Stimulated activated CD4-positive, alpha-beta T cell treated with anti-CD3 and anti-CD28 coated beads, TNF-alpha, amount 100 ng/mL, for 48 hours (primary cell): Measurements from ENCODE around the gene PIGL.
"Not testable (repeated sequence)": the region's sequence is repeated elsewhere in the genome, so short reads cannot be mapped to it uniquely, and the experiment has no call there.

Experiments
- DNase-seq, 3 donors: peaks; one replicate each; pipeline ENCODE4 v3.0.0-alpha.2; 2020; ENCODE audit warnings: low read depth in 3 of 3

Gene PIGL

DNA sequence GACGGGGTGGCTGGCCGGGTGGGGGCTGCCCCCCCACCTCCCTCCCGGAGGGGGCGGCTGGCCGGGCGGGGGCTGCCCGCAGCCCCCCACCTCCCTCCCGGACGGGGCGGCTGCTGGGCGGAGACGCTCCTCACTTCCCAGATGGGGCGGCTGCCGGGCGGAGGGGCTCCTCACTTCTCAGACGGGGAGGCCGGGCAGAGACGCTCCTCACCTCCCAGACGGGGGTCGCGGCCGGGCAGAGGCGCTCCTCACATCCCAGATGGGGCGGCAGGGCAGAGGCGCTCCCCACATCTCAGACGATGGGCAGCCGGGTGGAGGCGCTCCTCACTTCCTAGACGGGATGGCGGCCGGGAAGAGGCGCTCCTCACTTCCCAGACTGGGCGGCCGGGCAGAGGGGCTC lies 95.1 kb downstream of the PIGL start:
- DNase-seq = not testable (repeated sequence)

DNA sequence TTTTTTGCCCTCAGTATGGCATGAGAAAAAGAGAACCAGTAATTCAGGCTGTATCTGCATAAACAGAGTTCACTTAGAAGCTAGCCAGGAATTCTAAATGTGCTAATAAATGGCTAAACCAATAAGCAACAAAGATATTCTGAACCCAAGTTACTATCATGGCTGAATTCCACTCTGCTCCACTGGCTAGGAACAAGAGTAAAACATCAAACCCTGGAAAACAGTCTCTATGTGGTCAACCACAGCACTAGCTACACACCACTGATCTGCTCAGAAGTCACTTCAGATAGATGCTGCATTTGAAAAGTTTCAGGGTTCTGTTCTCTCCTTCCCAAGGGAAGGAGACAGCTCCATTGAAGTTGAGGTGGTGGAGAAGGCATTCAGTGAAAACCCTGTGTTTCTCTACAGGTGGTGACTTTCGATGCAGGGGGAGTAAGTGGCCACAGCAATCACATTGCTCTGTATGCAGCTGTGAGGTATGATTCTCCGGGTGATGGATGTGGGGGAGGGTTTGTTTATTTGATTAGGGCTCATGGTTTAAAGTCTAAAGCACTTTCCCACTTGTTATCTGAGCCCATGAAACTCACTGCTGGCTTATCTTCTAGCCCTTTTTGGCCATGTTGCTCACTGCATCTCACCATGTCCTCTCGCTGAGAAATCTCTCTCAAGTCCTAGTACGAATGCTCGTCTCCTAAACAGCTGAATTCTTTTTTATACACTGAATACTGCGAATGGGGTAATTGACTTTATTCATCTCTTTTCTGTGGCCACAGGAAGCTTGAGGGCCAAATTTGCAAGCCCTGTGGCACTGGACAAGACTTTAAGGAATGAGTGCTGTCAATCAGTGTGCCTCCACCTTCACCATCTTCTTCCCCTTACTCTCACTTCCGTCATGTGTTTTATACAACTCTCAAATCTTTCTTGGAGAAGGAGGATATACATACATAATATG lies 96.4 kb downstream of the PIGL start:
- DNase-seq = no peak

DNA sequence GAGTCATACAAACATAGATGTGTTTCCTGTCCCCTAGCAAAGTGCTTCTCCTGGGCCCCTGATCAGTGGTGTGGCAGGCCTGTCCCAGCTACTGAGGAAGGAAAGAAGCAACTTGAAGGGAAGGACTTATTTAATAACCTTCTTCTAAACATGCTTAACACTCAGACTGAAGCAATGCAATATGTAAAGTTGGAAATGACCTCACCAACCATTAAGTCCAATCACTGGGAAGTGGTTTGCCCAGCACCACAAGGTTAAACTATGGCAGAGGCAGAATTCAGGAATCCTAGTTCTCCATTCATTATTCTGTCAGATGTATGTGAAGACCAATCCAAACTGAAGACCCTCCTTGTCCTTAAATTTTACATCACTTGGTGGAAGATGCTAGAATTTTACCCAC lies 97.2 kb downstream of the PIGL start:
- no peak for DNase-seq

DNA sequence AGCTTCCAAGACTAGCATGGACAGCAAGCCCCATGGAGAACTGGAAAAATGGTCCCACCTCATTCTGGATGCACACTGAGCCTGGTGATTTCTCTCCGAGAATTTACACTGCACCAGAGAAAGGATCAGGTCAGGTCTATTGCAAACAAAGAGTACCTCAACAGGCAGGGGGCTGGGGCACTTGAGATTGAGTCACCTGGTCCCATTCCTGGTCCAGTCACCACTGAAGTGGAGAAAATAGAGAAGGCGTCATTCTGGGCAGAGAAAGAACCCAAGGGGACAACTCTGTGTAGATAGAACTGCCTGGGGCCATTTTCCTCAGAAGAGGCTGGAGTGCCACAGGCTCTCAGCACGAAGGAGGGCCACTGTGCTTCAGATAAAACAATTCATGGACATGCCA lies 97.8 kb downstream of the PIGL start:
- DNase-seq = no peak

DNA sequence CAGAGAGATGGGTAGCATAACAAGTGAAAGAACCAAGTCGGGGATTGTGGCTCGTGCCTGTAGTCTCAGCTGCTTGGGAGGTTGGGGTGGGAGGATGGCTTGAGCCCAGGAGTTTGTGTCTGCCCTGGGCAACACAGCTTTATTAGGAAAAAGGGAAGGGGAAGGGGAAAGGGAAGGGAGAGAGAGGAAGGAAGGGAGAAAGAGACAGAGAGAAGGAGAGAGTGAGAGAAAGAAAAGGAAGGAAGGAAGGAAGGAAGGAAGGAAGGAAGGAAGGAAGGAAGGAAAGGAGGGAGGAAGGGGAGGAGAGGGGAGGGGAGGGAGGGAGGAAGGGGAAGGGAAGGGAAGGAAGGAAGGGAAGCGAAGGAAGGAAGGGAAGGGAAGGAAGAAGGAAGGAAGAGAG lies 103.0 kb downstream of the PIGL start:
- DNase-seq = no peak

DNA sequence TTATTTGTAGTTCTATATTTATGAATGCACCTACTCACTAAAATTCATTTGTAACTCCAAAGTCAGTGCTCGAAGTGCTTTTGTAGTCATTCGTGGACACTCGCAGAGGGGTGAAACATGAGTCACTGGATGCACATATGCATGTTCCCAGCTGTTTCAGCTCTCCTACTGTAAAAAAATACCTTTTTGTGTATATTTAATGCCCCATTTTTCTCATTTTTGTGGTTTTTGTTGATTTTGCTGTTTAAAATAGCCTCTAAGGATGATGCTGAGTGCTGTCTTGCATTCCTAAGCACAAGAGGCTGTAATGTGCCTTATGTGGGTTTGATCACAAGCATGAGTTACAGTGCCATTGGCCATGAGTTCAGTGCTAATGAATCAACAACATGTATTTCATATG lies 105.6 kb downstream of the PIGL start:
- no peak for DNase-seq

DNA sequence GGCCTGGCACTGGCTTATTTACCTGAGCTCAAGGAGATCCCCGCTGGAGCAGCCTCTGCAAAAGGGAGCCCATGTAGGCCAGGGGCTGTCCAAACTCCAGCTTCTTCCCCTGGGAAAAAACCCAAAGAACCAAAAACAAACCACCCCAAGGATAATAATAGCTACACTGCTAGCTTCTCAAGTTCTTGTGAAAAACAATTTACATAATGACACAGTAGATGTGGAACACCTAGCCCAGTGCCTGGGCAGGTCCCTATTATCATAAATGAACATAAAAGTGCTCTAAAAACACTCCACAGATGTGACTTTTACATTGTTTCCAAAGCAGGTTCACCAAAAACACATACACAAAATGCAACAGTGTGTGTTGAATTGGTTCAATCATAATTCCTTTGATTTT lies 109.0 kb downstream of the PIGL start:
- DNase-seq = no peak

DNA sequence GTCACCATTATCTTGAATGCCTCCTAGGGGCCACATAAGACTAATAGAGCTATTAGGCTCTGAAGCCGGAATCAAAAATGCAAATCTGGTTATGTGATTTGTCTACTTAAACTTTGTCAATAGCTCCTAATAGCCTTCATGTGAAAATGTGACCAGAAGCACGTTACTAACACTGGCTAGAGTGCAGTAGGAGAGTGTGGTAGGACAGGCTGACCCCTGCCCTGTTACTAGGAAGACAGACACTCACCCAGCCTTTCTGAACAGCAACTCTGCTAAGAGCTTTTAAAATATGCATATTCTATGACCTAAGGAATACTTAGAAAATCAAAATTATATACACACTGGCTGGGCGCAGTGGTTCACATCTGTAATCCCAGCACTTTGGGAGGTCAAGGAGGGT lies 110.0 kb downstream of the PIGL start:
- DNase-seq = no peak

DNA sequence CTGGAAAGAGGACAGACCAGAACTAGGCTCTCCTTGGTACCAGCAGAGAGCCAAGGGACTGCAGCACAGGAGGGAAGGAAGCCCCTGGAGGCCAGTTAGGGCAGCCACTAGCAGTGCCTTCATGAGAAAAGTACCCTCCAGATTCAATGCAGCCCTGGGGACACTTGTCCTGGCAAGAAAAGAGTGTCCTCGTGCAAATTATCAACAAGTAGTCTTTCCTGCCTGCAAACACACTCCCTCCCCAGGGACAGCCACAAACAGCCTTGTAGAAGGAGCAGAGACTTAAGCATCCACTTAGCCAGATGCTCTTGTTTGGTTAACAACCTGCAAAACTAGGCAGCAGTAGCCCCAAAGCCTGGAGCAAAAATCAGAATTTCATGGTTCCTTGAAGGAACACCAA lies 112.0 kb downstream of the PIGL start:
- DNase-seq = no peak

DNA sequence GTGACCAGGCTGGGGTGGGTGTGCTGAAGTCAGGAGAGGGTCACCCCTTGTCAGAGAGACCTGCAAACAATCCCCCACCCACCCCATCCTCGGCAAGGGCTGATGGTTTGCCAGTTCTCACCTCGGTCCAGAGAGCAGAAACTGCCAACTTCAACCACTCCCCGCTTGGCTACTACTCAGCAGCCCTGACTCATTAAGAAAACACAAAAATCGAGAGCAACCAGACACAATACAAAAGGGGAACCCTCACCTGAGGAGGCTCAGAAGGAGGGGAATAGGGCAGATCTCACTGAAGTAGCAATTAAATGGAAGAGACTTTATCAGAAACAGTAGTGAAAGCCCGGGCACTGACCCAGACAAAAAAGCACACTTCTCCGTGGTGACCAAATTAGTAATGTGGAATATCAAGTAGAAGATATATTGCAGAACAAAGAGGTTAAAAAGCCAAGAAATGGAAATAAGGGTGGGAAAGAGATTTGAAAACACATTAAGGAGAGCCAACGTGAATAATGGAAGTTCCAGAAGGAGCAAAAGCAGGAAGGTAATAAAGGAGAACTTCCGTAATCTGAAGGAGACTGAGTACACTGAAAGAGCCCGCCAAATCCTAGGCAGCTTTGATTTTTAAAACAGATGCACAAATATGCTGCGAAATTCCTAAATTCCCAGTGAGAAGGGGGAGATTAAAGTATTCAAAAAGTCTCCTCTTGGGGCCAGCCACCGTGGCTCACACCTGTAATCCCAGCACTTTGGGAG lies 112.7 kb downstream of the PIGL start:
- DNase-seq = no peak

DNA sequence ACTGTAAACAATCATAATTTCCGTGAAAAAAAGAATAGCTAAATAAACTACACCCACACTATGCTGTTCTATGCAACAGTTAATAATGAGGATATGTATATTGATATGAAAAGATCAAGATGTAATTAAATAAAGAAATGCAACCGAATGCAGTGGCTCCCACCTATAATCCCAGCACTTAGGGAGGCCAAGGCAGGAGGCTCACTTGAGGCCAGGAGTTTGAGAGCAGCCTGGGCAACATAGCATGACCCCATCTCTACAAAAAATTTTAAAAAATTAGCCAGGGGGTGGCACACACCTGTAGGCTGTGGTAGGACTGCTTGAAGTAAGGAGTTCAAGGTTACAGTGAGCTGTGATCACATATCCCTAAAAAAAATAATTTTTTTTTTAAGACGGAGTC lies 121.4 kb downstream of the PIGL start:
- no peak for DNase-seq

DNA sequence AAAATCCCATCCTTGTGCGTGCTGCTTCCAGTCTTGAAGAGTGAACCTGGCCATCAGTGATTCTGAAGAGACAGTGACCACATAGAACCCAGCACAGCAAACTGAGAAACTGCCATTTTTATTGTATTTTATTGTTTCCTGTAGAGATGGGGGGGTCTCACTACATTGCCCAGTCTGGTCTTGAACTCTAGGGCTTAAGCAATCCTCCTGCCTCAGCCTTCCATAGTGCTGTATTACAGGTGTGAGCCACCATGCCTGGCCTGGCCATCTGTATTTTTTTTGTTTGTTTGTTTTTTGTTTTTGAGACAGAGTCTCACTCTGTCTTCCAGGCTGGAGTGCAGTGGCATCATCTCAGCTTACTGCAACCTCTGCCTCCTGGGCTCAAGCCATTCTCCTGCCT lies 122.4 kb downstream of the PIGL start:
- no peak for DNase-seq

DNA sequence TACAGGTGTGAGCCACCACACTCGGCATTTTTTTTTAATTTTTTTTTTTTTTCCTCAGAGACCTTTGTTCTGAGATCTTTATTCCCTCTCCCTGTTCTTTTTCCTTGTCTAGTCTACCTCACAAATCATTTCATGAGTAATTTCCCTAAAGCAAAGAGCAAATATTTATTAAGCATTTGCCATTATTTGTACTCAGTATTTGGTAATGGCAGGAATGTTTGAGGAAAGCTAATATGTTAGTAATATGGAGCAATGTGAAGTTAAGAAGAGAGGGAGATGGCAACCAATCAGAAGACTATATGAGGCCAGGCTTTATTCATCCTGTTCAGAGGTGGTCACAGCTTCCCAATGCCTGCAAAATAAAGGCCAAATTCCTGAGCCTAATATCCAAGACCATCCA lies 122.9 kb downstream of the PIGL start:
- no peak for DNase-seq

DNA sequence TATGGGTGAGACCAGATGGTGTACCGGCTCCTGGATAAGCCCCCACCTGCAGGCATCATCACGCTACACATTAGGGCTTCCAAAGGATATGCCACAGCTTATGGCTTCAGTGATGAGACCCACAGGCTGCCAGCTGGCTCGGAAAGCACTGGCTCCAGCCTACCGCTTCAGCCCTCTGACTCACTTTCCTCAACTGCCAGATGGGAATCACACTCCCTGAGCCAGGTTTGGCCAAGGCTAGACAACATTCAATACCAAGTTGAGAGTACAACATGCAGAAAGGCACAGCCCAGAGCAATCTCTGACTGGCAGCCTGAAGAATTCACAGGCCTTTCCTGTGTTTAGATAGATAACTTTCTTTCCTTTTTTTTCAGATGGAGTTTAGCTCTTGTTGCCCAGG lies 126.0 kb downstream of the PIGL start:
- no peak for DNase-seq

DNA sequence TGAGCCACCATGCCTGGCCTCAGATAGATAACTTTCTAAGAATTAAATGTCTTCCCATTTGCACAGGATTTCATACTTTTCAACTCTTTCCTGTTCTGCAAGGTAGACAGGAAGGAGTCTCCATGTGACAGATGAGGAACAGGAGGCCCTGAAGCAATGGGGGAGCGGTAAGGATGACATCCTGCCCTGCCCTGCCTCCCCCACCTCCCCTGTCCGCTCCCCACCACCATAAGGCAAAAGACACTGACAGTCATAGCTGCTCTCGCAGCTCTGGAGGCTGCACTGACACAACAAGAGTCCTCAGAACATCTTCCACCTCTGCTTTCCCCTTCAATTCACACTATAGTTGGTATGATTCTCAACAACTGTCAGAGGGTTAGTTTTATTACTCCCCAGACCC lies 126.6 kb downstream of the PIGL start:
- DNase-seq = no peak

DNA sequence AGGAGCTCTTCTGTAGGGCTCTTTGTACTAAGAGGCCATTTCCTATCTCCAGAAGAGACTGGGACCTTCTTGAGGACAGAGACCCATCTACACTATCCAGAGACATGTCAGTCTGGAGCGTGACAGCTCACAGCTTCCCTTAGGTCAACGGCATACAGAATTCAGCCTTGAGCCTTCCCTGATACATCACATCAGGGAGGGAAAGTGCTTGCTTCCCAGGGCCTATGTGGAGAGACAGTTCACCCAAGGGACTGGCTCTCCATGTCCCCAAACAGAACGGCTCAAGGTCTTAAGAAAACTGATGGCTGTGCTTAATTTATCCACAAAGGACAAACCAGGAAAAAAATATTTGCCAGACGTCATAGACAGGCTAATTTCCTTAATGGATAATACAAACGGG lies 128.6 kb downstream of the PIGL start:
- DNase-seq = no peak

DNA sequence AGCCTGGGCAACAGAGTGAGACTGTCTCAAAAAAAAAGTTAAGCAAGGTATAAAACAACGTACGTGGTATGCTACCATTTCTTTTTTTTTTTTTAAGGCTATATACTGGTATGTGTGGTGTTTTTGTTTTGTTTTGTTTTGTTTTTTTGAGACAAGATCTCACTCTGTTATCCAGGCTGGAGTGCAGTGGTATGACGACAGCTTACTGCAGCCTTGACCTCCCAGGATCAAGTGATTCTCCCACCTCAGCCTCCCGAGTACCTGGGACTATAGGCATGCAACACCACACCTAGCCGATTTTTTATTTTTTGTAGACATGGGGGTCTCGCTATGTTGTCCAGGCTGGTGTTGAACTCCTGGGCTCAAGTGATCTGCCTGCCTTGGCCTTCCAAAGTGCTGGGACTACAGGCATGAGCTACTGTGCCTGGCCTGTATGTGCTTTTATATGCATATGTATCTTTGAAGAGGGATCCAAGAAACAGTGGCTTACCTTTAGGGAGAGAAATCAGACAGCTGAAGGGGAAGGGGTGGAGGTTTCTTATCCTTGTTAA lies 129.8 kb downstream of the PIGL start:
- no peak for DNase-seq

DNA sequence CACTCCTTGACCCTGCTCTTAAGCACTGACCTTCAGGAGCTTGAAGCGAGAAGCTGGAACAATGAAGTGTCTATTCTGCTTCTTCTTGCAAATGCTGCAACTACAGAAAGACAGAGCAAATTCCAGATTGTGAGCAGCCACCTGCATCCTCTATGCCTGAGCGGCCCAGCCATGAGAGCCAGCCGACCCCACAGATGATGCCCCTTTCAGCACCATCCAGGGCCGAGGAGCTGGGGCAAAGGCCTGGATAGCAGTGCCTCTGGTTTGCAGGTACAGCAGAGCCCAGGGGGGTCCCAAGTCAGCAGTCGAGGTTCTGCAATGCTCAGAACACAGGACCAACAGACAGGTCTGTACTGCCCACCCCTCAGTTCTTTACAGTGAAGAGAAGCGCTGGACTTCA lies 131.6 kb downstream of the PIGL start:
- no peak for DNase-seq

DNA sequence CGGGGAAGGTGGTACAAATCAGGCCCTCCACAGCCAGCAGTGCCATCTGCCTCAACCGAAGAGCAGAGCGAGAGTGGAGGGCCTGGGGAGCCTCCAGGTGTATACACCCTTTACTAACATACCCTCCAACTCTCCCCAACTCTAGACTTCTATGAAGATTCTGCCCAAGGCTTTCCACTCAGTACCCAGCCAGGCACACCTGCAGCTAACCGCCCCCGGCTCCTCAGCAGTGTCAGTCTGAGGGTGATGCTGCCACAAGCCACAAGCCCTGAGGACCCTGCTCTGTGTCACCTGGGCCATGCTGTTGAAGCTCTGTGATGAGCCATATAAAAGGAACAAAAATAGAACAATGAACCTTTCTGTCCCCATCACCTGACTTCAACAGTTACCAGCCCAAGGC lies 132.4 kb downstream of the PIGL start:
- no peak for DNase-seq

DNA sequence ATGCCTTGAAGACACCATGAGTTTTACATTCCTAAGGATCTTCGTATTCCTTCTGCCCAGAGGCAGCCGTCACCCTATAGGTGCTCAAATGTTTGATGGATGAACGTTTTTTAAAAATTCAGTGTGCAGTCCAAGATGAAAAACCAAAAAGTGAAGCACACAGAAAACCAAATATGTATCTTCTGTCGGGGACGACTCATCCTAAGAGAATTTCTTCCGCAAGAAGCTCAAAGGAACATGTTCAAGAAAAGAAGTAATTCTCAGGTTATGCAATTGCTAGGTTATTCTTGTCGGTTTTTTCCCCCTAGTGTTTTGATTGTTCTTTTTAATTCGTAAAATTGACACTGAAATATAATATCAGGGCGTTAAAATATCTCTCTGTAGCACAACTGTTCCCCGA lies 134.8 kb downstream of the PIGL start:
- no peak for DNase-seq

DNA sequence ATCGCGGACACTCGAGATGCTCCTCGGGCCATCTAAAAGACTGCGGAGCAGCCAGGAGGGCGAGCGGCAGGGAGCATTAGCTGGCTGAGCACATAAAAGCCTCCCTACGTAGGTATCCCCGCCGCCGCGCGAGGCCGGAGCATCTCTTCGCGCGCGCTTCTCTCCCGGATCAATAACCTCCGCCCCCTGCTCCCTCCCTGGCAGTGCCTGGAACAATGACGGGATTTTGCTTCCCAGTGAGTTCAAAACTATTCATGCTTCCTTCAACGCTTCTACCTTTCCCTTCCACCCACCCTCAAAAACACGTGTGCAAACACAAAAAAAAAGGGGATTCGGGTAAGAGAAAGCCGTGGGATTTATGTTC lies 135.3 kb downstream of the PIGL start:
- DNase-seq = peak in 1 of 3 donors; percentile 26

DNA sequence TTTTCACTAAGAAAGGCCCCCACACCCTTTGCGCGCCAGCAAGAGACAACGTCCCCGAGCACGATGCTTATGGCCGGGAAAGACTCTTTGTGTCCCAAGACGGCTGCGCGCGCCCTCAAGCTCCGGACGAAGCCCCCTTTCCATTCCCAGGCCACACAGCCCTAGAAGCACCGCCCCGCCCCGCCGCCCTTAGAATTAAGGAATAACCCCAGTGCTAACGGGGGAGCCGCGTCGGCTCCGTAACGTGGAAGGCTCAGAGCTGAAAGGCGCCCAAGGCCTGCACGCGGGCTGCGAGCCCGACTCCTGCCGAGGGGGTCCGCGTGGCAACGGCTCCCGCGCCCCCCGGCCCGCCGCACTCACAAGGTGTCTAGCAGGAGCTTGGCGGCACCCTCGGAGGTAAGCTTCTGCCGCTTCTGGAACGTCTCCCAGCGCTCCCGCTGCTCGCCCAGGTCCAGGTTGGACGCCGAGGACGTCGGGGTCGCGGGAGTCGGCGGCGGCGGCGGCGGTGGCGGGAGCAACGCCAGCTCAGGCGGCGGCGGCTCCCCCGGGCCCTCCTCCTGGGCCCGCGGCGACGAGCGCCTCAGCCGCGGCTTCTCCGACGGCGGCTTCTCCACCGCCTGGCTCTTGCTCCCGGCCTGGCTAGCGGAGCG lies 135.8 kb downstream of the PIGL start:
- peak in 1 of 3 donors; percentile 39 for DNase-seq
